Measurements from ENCODE around the gene FANCM. TPM values are rescaled to one million over a fixed set of nuclear protein-coding genes. Genes with fewer than 3 reads are reported as not detected.

The FANCM gene
- total RNA-seq: 9.7 and 12.6 TPM in 2 replicates

GRCh38 chr14:45135659-45136395 is at the start of gene FANCM:
FANCM (plus strand) TSS chr14:45135930; CDS start chr14:45136032, 102 bp downstream.

GRCh38 chr14:45134051-45134958 is 1.4 kb upstream of the FANCM start, which contains the start of gene FKBP3:
FKBP3 (minus strand) TSS chr14:45134481; CDS start chr14:45134456, 25 bp downstream.

Other genes with a start within 250 kb of the FANCM start
- gene KLHL28, start 174.0 kb upstream of the FANCM start, total RNA-seq: 6.2 and 7.0 TPM in 2 replicates
- 15.3 and 19.6 TPM in 2 replicates for gene TOGARAM1, start 173.7 kb upstream of the FANCM start, total RNA-seq
- 24.4 and 28.7 TPM in 2 replicates for gene PRPF39, start 51.8 kb upstream of the FANCM start, total RNA-seq
- gene FKBP3, start 1.4 kb upstream of the FANCM start, total RNA-seq: 34.4 and 52.1 TPM in 2 replicates
- gene MIS18BP1, start 117.3 kb downstream of the FANCM start, total RNA-seq: 36.4 and 57.9 TPM in 2 replicates